Amniotic stem cell (primary cell): ENCODE results near the gene CST9.
"Not testable (repeated sequence)": the region's sequence is repeated elsewhere in the genome, so short reads cannot be mapped to it uniquely, and the experiment has no call there.

Source experiments
- DNase-seq: peaks from one replicate; lab custom pipeline; 2025; lab: John Stamatoyannopoulos, UW

CST9 gene

DNA sequence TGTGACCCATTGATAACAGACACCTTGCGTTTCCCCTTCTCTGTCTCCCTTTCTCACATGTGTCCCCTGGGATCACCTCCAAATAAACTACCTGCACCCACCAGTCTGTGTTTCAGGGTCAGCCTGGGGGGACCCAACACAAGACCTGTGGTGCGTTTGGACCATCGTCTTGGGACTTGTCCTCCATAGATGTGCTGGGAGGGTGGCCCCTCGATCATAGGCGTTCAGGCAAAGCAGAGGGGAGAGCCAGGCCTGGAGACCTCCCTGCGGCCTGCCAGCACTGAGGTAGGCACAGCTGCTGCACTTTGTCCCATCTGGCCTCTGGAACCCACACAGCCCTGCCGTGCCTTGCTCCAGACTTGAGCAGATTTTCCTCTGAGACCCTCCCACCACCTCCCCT is 18.1 kb downstream of the CST9 start:
- no peak for DNase-seq

DNA sequence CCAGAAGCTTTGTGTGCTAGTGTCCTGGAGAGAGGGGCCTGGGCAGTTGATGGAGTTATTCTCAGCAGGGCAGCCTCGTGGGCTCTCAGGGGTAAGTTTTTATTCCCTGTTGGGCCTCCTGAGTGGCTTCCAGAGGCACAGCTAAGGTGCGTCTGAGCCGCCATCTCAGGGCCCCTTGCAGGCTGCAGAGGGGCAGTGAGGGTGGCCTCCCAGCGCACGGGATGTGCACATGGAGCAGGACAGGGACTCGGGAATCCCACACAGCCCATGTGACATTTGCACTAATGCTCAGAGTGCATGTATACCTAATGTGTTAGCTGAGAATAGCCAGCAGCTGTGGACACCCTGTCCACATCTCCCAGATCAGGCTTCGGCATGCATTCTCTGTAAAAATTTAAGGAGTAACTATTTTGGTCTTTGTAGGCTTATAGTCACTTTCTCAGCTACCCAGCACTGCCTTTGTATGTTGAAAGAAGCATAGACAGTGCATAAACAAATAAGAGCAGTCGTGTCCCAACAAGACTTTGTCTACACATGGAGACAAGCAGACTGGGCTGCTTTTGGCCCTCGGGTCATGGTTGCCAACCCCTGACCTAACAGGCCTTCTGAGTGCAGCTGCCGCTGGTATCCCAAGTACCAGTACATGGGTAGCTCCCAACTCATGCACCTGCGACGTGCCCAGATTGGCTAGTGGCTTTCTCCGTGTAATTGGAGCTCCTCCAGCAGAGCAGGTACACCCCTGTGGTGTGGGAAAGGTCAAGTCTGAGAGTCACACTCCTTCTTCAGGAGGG is 18.8 kb downstream of the CST9 start:
- no peak for DNase-seq

DNA sequence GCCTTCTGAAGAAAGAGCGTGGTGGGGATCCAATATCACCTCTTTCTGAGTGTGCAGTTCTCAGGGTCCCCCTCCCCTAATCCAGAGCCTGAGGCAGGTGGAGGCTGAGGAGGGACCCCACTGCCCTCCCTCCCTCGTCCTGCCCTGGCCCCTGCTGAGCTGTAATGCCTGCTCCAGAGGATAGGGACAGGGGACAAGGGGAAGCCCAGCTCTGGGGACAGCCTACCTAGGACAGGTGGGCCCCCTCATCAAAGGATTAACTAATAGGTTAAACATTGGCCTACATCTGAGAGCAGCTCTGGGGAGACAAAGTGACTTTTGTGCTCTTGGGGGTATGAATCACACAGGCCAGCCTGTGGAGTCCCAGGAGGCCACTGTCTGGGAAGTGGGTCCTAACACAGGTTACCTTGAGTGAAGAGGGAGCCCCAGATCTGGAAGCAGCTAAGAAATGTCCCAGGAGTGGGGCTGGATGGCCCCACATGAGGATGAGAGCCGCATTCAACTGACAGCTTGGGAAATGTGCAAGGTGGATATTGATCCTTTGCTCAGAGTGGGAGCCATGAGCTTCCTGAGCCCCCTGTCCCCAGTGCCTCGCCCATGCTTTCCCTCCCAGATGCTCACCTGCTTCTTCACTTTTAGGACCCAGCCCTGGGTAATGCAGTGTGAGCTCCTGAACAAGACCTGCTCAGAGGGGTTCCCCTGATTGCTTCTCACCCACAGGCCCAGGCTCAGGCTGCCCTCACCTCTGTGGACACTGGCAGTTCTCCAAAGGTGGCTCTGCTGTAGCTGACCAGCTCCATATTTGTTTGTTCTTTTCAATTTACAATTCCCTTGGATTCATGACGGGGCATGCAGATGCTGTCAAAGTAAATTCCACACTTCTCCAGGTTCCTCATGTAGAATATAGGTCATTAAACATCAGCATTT is 19.6 kb downstream of the CST9 start:
- no peak for DNase-seq

DNA sequence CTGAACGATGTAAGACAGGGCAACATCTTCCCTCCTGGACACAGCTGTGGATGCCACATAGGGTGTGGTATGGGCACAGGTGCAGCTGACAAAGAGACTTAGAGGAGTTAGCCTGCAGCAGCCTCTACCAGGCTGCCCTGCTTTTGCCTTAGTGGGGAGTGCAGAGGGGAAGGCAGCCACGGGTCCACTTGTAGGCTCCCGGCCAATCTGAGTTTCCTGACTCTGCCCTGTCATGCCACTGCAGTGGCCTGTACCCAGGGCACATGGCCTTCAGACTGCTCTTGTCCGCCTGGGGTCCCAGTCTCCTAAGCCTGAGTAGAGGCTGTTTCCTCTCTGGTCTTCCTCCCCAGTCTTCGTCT is 20.3 kb downstream of the CST9 start:
- no peak for DNase-seq

DNA sequence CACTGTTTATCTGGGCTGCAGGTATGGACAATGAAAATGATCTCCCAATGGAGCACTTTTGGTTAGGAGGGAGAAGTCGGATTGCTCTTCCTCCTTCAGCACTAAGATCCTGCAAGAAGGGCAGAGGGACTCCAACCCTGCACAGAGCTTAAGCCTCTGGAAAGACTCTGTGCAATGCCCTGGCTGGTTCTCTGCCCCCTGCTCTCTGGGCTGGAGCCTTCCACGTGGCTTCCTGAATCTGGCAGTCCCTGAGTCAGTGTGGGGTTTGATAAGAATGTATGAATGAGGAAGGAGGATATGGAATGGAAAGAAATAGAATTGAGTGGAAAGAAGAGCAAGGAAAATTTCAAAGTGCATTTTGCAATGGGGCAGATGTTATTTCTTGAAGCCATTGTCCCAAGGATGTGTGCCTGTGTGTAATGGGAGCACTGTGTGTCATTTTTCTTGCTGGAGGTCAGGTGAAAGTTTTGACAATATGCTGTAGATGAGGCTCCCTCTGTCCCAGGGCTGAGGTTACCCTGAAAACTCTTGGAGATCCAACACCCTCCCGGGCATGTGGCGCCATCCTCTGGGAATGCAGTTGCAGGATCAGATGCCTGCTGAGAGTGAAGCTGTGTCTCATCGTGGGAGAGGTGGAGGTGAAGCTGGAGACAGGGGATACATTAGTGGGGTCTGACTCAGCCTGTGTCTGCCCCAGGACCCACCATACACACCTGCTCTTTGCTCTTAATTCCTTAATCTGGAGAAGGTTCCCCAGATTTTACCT is 21.1 kb downstream of the CST9 start:
- DNase-seq = no peak

DNA sequence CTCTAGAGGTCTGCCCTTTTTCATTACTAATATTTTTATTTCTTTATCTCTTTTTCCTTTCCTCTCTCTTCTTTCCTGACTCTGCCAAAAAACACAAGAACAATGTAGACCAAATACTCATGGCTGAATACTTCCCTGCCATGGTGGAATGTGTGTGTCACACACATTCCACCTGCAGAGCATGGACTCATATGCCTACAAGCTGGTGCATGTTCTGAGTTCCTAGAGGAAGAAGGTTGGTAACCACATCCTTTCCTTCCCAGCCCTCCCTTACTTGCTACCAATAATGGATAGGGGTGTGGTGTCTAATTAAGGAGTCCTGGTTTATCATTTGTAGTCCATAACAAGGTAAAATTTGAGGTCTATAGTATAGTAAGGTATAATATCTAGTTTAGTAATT is 22.2 kb downstream of the CST9 start:
- DNase-seq = no peak

DNA sequence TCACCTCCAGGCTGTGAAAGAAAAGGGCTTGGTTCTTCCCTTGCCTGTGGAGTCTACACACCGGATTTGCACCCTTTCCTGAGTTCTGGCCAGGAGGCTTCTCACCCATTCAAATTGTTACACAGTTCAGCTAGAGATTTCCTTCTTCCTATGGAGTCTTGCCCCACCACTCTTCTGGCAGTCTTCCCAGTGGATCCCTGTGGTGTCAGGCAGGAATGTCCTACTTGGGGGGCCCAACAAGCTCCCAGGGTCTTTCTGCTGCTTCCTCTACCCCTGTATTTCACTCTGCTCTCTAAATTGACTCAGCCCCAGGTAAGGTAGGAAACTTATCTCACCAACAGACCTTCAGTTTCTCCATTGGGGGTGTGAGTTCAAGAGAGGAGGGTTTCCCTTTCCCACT is 23.4 kb downstream of the CST9 start:
- DNase-seq = no peak

DNA sequence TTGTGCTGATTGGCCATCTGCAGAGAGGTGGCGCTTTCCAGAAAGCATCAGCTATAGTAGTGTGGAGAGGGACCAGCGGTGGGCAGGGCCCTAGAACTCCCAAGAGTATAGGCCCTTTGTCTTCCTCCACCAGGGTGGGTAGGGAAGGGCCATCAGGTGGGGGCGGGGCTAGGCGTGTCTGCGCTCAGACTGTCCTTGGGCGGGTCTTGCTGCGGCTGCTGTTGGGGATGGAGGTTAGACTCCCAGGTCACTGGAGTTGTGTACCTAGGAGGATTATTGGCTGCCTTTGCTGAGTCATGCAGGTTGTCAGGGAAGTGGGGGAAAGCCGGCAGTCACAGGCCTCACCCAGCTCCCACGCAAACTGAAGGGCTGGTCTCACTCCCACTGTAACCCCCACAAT is 23.9 kb downstream of the CST9 start:
- DNase-seq = not testable (repeated sequence)

DNA sequence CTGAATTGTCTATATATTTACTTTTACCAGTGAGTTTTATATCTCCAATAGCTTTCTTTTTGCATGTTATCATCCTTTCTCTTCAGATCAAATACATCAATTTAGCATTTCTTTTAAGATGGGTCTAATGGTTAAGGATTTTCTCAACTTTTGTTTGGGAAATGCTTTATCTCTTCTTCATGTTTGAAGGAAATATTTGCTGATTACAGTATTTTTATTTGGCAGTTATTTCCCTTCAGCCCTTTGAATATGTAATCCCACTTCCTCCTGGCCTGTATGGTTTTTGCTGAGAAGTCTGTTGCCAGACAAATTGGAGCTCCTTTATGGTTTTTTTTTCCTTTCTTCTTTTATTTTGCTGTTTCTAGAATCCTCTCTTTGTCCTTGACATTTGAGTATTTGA is 30.7 kb downstream of the CST9 start:
- no peak for DNase-seq

DNA sequence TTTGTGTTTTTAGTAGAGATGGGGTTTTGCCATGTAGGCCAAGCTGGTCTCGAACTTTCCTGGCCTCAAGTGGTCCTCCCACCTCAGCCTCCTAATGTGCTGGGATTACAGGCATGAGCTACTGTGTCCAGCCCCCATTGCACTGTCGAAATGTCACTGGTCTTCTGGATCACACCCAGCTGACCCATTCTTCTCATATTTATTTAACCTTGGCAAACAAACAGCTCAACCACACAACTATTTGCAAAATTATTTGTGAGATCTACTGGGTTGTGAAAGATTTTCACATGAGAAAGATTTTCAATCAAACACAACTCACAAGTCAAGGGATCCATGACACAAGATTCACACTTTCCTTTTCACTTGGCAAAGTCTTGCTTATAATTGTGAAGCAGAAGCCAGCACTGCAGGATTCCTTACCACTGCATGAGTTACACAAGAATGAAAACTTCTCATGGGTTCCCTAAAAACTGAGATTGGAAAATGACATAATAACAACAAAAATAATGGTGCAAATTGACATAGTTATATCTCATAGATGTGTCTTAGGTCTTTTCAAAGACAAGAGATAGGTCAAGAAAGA is 35.4 kb downstream of the CST9 start:
- no peak for DNase-seq

DNA sequence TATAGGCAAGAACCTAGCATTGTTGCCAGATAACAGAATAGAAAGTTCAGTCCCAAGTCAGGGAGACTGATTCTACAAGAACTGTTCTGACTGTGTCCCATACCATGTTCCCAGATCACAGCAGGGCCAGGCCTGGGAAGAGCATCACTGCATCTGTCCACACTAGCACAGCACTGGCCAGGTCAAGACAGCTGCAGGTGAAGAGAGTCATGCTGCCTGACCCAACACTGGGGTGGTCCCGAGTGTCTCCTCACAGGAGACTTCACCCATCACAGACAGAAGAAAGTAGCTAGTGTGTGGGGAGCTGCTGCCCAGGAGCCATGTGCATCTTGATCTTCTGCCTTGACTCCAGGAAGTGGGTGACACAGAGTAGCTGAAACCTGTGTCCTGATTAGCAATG is 36.1 kb downstream of the CST9 start:
- DNase-seq = no peak

DNA sequence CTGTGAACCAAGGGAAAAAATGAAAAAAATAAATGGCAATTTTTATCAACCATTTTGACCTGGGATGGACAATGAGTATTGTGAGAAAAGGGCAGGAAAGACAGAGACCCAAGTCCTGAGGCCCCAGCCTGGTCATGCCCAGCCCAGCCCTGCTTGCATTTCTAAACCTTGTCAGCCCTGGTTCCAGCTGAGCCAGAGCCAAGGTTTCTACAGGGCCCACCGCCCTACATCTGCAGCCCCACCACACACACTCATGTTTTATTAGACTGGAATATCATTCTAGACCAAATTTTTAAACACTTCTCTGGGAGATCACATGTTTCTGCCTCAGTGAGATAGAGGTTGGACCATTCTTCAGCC is 36.8 kb downstream of the CST9 start:
- no peak for DNase-seq

DNA sequence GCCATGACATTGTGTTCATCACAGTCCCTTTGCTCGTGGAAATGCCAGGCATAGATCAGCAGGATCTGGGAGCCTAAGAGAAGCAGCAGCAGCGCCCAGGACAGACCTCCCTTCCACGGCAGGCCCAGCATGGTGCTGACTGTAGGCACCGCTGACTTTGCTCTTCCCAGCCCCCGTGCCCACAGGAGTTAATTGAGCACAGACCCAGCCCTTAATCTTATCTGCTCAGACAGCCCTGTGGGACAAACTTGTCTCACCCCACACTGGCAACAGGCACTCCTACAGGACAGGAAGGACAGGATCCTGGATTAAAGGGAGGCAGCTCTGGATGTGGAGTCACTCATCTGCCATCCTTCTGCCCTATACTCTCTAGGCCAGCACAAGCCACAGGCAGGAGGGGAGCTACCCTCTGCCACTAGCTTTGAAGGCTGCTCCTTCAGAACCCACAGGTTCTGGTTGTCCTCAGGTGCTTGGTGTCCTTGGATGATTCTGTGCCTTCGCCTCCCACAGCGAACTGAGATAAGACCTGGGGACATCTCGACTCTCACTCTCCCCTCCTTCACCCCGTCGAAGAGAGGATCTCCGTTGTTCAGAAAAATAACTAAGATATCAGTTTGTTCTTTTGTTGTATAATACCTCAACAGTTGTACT is 37.3 kb downstream of the CST9 start, which contains the start of gene CST9L:
Gene CST9L (minus strand): TSS at position 165 of the 651 bp plus-strand sequence. CDS start 34 bp downstream, at position 131.
- DNase-seq = no peak

DNA sequence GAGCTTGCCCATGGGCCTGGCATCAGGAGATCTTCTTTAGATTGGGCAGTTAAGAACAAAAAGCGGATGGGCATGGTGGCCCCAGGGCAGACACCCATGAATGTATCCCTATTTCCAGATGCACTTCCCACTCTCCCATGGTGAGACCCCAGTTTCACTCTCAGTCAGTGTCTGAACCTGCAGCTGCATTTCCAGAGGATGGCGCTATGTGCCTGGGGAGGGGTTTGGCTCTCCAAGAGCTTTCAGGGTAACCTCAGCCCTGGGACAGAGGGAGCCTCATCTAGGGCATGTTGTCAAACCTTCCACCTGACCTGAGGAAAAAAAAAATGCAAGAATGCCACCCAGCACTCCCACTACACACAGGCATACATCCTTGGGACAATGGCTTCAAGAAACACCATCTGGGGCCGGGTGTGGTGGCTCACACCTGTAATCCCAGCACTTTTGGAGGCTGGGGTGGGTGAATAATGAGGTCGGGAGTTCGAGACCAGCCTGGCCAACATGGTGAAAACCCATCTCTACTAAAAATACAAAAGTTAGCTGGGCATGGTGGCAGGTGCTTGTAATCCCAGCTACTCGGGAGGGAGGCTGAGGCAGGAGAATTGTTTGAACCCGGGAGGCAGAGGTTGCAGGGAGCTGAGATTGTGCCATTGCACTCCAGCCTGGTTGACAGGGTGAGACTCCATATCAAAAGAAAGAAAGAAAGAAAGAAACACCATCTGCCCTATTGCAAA is 39.4 kb downstream of the CST9 start:
- DNase-seq = no peak

DNA sequence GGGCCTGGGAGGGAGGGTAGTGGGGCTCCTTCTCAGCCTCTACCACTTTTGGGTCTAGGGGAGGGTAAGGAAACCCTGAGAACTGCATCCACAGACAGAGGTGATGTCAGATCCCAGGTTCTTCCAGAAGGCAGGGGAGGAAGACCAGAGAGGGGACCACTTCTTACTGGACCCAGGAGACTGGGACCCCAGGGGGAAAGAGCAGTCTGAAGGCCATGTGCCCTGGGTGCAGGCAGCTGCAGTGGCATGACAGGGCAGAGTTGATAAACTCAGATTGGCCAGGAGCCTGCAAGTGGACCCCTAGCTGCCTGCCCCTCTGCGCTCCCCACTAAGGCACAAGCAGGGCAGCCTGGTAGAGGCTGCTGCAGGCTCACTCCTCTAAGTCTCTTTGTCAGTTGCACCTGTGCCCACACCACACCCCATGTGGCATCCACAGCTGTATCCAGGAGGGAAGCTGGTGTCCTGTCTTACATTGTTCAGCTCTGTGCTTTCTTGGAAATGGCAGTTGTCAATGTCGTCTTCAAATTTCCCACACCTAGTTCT is 40.1 kb downstream of the CST9 start:
- no peak for DNase-seq

DNA sequence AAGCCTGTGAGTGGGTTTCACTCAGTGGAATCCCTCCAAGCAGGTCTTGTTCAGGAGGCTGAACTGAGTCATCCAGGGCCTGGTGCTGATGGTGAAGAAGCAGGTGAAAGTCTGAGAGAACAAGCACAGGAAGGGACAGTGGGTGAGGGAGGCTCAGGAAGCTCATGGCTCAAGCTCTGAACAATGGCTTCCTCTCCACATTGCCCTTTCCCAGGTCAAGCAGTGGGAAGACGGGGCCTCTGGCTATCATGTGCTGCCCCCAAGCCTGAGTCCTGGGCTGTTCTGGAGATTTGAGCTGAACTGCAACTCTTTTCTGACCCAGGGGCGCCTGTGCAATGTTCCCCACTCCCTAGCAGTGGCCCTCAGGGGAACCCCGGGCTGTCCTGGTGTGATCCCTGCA is 40.8 kb downstream of the CST9 start:
- no peak for DNase-seq

DNA sequence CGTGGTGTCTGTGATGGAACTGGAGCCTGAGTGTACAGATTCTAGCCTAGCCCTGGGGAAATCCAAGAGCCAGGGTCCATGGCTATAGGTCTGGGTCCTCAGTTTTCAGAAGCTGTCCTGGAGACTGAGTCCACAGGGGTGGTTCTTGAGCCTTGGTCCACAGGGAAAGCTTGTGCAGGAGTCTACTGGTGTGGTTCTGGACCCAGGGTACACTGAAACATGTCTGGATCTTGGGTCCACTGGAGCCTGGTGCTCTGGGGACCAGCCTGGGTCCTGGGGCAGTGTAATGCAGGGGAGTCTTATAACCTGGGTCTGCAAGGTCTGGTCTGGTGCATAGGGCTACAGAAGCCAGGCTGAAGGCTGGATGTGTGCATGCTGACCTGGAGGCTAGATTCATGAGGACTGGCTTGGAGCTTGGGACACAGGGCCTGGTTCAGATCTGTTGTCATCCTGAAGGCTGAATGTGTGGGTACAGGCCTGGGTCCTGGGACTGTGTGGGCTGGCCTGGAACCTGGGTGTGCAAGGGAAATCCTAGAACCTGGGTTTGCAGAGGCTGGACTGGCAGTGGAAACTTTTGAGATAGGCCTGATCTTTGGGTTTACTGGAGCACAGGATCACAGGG is 42.9 kb downstream of the CST9 start:
- no peak for DNase-seq

DNA sequence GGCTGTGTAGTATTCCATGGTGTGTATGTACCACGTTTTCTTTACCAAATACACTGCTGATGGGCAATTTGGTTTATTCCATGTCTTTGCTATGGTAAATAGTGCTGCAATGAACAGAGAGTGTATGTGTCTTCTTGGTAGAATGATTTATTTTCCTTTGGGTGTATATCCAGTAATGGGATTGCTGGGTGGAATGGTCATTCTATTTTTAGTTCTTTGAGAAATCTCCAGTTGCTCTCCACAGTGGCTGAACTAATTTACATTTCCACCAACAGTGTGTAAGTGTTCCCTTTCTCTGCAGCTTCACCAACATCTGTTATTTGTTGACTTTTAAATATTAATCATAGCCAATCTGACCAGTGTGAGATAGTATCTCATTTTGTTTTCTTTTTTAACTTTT is 51.3 kb downstream of the CST9 start:
- DNase-seq = no peak
